ENCODE data around the gene SOD2. TPM values are rescaled to one million over a fixed set of nuclear protein-coding genes. Genes with fewer than 3 reads are reported as not detected.

Gene SOD2
- polyA plus RNA-seq, 1 of the 3 experiments (the other 2 are of a cell fraction), result 26.8 TPM

DNA sequence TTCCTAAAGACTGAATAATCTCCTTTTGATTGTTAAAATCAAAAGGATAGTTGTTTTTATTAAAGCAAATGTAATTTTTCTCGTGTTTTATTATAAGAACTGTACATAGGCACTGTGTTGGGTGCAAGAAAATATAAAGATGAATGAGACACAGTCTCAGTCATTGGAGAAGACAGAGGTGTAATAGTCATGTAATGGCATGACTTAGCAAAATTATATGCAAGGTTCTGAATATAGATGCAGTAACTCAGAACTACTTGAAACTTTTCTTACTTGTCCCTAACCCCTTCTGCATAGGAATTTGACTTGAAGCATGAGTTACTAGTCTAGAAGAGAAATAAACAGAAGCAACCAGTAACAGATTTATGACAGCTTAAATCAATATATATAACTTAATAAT lies 49.1 kb upstream of the SOD2 start:
- H3K36me3 ChIP-seq (replicated peaks in 1 of 2; ENCODE audit: control insufficient read depth in 1 of 2, insufficient read depth in 2 of 2, low read length in 1 of 2), result peaks cover 78 to 95% of the 10 kb centered on the region in 2 experiments
- no peak overlapping the region for H3K27ac ChIP-seq (ENCODE audit: low read depth in 2 of 2, low read length in 1 of 2)
- POLR2A ChIA-PET, result no interaction called here
- H3K9ac ChIP-seq, result no peak overlapping the region
- no peaks in the 10 kb centered on the region for H3K27me3 ChIP-seq (ENCODE audit: insufficient read depth)
- H4K20me1 ChIP-seq (ENCODE audit: insufficient read depth), result peaks cover 23% of the 10 kb centered on the region
- no peaks in the 10 kb centered on the region for H3K9me3 ChIP-seq
- peaks cover 93% of the 10 kb centered on the region for H3K79me2 ChIP-seq (ENCODE audit: insufficient read depth)
- H3K4me1 ChIP-seq (ENCODE audit: control insufficient read depth in 1 of 2, insufficient read depth in 2 of 2, low read depth in 1 of 2, low read length in 1 of 2), result no peaks in the 10 kb centered on the region; a peak in 1 of 4 replicates
- no peak overlapping the region for H3K4me2 ChIP-seq
- DNase-seq, result no peak
- no peaks in the 10 kb centered on the region for H3K9me2 ChIP-seq
- CTCF ChIA-PET, result interaction anchor here (0.7 kb wide), 1 partner anchor 16 kb away, joined by 3 read pairs; no protein-coding TSS in a partner anchor
- TF ChIP-seq CHD2 (IDR thresholded peaks at IDR 0.05; ENCODE audit: low read length, partially characterized antibody), result no peak
- no peak for TF ChIP-seq JUND (IDR thresholded peaks at IDR 0.05)
- TF ChIP-seq GABPA (IDR thresholded peaks at IDR 0.05; ENCODE audit: low read depth), result no peak
- TF ChIP-seq MXI1 (IDR thresholded peaks at IDR 0.05; ENCODE audit: low read depth, low read length), result no peak
- TF ChIP-seq, protein P1, sequence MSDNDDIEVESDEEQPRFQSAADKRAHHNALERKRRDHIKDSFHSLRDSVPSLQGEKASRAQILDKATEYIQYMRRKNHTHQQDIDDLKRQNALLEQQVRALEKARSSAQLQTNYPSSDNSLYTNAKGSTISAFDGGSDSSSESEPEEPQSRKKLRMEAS (IDR thresholded peaks at IDR 0.05; ENCODE audit: low read depth), result no peak
- no peak for TF ChIP-seq TCF12 (IDR thresholded peaks at IDR 0.05)
- TF ChIP-seq RCOR1 (IDR thresholded peaks at IDR 0.05; ENCODE audit: low read length), result no peak
- no peak for TF ChIP-seq REST (IDR thresholded peaks at IDR 0.05; ENCODE audit: low read depth, low read length)
- TF ChIP-seq GATA2 (CRISPR knock-in tag; IDR thresholded peaks at IDR 0.05), result no peak
- no peak for TF ChIP-seq SMC3 (IDR thresholded peaks at IDR 0.05; ENCODE audit: low read depth, low read length)
- no peak for TF ChIP-seq ZBTB33 (IDR thresholded peaks at IDR 0.05; ENCODE audit: borderline replicate concordance, low read depth)
- no peak for TF ChIP-seq CTCF (IDR thresholded peaks at IDR 0.05)
- TF ChIP-seq FOXJ3 (CRISPR knock-in tag; IDR thresholded peaks at IDR 0.05), result no peak
- no peak for TF ChIP-seq POLR2AphosphoS5 (IDR thresholded peaks at IDR 0.05; ENCODE audit: low read depth, low read length)
- no peak for TF ChIP-seq USF2 (IDR thresholded peaks at IDR 0.05; ENCODE audit: borderline replicate concordance, low read depth, low read length)
- peaks cover 14% of the 10 kb centered on the region for H3F3A ChIP-seq (replicated peaks; ENCODE audit: insufficient read depth)
- WGBS (ENCODE audit: low lambda C conversion rate), result 59% methylated on average over 1 of the region's 1 CpG
- H3K4me3 ChIP-seq (ENCODE audit: low read depth in 2 of 2, low read length in 1 of 2), result no peak overlapping the region
- no peak overlapping the region for H2AFZ ChIP-seq (ENCODE audit: low read depth)
